ENCODE results near the gene ZNF302.
A peak's percentile ranks its signal among the peaks of the same experiment; 100 is the strongest.
"Not testable (repeated sequence)": the region's sequence is repeated elsewhere in the genome, so short reads cannot be mapped to it uniquely, and the experiment has no call there.

Gene ZNF302

GRCh38 chr19:34673590-34673989 lies 3.9 kb upstream of the ZNF302 start:
- no peak for DNase-seq

- DNase-seq = no peak
These were observed 2.2 kb upstream of the ZNF302 start for GRCh38 chr19:34675250-34675649.

- no peak for DNase-seq
These were observed 1.6 kb upstream of the ZNF302 start for GRCh38 chr19:34675919-34676318.

- no peak for DNase-seq
These were observed 637 bp upstream of the ZNF302 start, which contains the start of gene SCGB2B2 for GRCh38 chr19:34676697-34677385. Gene SCGB2B2, minus strand, starts transcription at chr19:34677159. Its CDS starts 82,596 bp downstream, at chr19:34594563.

GRCh38 chr19:34678085-34678412 lies 571 bp downstream of the ZNF302 start:
- DNase-seq = no peak

GRCh38 chr19:34678421-34678820 lies 943 bp downstream of the ZNF302 start:
- DNase-seq = no peak

GRCh38 chr19:34681478-34681877 lies 4.0 kb downstream of the ZNF302 start:
- DNase-seq = no peak

- not testable (repeated sequence) for DNase-seq
These were observed 7.8 kb downstream of the ZNF302 start for GRCh38 chr19:34685266-34685665.

GRCh38 chr19:34686455-34686854 lies 9.0 kb downstream of the ZNF302 start:
- DNase-seq = no peak

- no peak for DNase-seq
These were observed 9.9 kb downstream of the ZNF302 start for GRCh38 chr19:34687348-34687747.

GRCh38 chr19:34688592-34688991 lies 11.1 kb downstream of the ZNF302 start:
- no peak for DNase-seq

- no peak for DNase-seq
These were observed 12.9 kb downstream of the ZNF302 start for GRCh38 chr19:34690372-34690771.

- DNase-seq = no peak
These were observed 15.1 kb downstream of the ZNF302 start for GRCh38 chr19:34692549-34692948.

- DNase-seq = no peak
These were observed 30.2 kb downstream of the ZNF302 start for GRCh38 chr19:34707661-34708060.

GRCh38 chr19:34711890-34712289 lies 34.4 kb downstream of the ZNF302 start:
- DNase-seq = no peak

- DNase-seq = peak; percentile 65
These were observed 35.1 kb downstream of the ZNF302 start for GRCh38 chr19:34712395-34713261.

- DNase-seq = no peak
These were observed 35.8 kb downstream of the ZNF302 start for GRCh38 chr19:34713262-34713637.

GRCh38 chr19:34715357-34715756 lies 37.9 kb downstream of the ZNF302 start:
- DNase-seq = no peak

GRCh38 chr19:34722353-34722752 lies 44.9 kb downstream of the ZNF302 start:
- no peak for DNase-seq

GRCh38 chr19:34725400-34725799 lies 47.9 kb downstream of the ZNF302 start:
- no peak for DNase-seq

- DNase-seq = no peak
These were observed 53.7 kb downstream of the ZNF302 start for GRCh38 chr19:34731019-34731829.

GRCh38 chr19:34731964-34732363 lies 54.5 kb downstream of the ZNF302 start:
- no peak for DNase-seq

- no peak for DNase-seq
These were observed 55.2 kb downstream of the ZNF302 start for GRCh38 chr19:34732612-34733211.

Measured in fibroblast of upper back skin (primary cell).